GM19099 (cell line): Measurements from ENCODE around the gene BRMS1L.

Source experiments
- POLR2A ChIP-seq: IDR thresholded peaks from 3 replicates; pipeline ENCODE4 v1.6.1; 2011; ENCODE audit warnings: low read depth; ENCODE audit not compliant: insufficient read length; ENCODE audit errors: extremely low read depth

The BRMS1L gene

DNA sequence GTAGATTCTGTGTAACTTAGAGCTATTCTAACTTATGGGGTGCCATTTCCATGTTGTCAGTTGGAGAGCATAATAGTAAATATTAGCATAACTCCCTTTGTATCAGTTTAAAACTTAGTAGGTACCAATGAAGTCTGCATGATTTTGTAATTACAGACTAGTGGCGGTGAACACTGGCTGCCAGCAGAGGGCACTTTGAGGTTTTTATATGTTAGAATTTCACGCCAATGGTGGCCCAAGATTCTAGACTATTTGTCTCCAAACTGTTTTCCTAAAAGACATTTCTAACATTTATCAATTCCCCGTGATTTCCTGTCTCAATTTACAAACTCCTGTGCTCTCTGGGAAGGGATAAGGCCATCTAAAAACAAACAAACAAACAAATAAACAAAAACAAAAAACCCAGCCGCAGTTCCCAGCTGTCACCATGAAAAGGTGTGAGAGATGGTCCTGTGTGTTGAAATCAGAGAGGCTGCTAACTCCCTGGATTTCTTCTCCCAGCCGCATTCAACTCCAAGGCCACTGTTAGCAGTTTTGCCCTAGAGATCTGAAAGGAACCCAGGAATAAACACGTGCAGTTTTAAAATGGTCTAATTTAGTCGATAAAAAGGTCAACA lies 57.6 kb downstream of the BRMS1L start:
- no peak for TF ChIP-seq POLR2A

DNA sequence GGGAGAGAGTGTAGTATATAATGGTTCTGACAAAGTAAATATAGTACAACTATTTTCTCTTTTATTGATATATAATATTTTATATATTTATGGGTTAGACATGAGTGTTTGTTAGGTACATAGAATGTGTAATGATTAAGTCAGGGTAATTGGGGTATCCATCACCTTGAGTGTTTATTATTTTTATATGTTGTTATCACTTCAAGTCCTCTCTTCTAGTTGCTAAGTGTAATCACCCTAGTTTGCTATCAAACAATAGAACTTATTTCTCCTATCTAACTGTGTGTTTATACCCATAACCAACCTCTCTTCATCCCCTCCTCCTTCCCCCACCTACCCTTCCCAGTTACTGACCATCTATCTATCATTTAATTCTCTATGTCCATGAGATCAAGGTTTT lies 64.2 kb downstream of the BRMS1L start:
- TF ChIP-seq POLR2A, result no peak

DNA sequence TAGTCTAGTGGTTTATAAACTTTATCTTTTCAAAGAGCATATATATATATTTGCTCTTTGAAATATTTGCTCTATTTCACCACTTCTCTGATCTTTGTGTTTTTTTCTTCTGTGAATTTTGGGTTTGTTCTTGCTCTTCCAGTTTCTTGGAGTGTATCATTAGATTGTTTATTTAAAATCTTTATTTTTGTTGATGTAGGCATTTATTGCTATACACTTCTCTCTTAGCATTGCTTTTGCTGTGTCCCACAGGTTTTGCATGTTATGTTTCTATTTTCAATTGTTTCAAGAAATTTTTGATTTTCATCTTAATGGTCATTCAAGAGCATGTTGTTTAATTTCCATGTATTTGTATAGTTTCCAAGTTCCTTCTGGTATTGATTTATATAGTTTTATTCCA lies 69.1 kb downstream of the BRMS1L start:
- no peak for TF ChIP-seq POLR2A

DNA sequence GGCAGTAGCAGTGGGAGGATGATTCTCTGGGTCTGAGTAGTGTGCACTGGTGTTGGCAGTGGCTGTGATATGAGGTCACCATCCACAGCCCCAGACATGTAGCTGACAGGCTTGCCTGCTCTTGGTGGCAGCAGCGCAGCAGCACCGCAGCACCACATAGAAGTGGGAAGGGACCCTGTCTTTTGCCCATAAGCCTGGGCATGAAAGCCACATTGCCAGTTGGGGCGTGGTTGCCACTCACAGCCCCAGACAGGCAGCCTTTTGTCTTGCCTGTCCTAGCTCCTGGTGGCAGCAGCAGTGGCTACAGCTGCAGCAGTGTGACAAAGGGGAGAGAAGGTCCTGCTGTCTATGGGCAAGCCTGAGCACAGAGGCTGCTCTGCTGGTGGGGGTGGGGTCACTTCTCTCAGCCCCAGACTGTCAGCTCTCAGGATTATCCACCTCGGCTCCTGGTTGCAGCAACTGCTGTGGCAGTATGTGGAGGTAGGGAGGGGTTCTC lies 71.5 kb downstream of the BRMS1L start:
- TF ChIP-seq POLR2A, result no peak

DNA sequence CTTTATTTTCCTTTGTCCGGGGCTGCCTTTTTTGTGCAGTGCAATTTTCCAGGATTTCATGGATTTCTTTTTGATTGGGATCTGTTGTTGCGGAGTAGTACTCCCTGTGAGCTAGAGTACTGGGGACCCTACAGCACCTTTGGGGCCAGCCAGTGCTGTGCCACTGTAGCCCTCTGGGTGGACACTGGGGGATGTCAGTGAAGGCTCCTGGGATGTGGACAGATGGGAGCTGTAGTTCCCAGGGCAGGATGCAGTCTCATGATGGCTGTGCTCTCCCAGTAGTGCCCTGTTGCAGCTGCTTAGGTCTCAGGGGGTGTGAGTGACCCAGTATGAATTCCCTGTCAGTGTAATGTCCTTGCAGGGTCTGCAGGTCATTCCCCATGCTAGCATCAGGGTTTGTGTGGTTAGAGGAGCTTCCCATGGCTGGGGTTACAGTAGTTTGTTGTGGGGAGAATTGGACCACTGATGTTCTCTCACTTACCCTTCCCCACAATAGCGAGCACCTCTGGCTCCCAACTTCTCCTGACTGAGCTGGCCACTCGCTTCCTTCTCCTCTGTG lies 72.2 kb downstream of the BRMS1L start:
- no peak for TF ChIP-seq POLR2A

DNA sequence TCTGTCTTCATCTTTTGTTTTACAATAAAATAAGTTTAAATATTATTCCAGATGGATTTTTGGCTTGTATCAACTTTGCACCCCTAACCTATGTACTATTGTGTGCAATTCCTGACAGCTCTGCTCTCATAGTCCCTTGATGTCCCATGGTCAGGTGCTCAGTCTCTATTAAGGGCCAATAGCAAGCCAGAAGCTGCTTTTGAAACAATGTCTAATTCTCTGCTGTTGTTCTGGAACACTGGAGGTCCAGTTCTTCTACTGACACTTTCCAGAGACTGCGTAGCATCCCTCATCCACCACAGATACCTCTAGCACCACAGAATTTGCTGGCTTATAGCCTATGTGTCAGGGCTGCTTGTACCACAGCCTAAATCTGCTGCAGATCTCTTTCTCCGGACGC lies 74.6 kb downstream of the BRMS1L start:
- TF ChIP-seq POLR2A, result no peak

DNA sequence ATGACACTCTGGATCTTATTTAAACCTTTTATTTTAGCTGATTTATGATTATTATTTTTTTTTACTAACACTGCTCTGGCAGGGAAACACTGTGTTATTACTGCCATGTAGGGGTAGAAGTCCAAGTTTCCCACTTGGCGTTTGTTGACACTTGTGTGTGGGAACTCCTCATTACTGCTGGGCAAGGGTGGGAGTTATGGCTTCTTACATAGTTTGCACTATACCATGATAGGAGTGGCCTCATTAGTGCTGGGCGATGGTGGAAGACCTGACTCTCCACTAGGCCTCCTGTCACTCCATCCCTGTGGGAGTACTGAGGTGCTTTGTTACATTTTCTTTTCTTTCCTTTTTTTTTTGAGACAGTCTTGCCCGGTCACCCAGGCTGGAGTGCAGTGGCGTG lies 83.5 kb downstream of the BRMS1L start:
- no peak for TF ChIP-seq POLR2A

DNA sequence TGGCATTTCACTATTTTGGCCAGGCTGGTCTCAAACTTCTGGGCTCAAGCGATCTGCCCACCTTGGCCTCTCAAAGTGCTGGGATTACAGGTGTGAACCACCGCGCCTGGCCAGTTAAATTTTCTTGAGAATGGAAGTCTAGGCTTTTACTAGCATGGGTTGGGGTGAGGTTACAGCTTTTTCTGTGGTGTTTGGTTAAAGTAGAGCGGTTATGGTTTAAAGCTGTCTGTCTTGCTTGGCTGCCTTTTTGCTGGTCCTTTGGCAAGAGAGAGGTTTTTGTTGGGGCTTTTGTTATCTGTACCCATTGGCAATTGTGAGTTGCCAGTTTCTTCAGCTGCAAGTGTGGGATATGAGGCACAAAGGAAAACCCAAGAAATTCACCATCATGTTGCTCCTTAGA lies 84.1 kb downstream of the BRMS1L start:
- no peak for TF ChIP-seq POLR2A

DNA sequence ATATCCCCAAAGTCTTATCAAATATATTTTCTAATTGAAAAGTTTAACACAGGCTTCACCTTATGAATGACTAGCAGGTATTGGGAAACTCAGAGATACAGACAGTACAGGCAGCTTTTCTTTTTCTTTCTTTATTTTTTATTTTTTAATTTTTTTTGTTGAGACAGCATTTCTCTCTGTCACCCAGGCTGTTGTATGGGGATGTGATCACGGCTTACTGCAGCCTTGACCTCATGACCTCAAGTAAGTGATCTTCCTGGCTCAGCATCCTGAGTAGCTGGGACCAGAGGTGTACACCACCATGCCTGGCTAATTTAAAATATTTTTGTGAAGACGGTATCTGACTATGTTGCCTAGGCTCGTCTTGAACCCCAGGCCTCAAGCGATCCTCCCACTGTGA lies 85.0 kb downstream of the BRMS1L start:
- no peak for TF ChIP-seq POLR2A

DNA sequence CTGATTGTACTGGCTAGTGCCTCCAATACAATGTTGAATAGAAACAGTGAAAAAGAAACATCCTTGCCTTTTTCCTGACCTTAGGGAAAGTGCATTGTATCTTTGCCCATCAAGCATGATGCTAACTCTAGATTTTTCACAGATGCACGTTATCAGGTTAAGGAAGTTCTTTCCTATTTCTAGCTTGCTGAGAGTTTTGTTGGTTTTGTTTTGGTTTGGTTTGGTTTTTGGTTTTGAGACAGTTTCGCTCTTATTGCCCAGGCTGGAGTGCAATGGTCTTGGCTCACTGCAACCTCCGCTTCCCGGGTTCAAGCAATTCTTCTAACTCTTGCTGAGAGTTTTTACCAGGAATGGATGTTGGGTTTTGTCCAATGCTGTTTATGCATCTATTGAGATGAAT lies 89.0 kb downstream of the BRMS1L start:
- TF ChIP-seq POLR2A, result no peak

DNA sequence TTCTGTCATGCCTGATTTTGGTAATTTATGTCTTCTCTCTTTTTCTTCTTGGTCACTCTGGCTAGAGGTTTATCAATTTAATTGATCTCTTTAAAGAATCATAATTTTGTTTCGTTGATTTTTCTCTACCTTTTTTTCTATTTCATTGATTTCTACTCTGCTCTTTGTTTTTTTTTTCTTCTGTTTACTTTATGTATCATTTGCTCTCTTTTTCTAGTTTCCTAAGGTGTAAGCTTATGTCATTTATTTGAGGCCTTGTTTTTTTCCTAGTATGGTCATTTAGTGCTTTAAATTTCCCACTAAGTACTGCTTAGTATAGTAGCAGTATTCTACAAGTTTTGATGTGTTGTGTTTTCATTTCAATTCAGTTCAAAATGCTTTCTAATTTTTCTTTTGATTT lies 89.6 kb downstream of the BRMS1L start:
- TF ChIP-seq POLR2A, result no peak
